ENCODE measurements around the gene BACE2. TPM values are rescaled to one million over a fixed set of nuclear protein-coding genes. Genes with fewer than 3 reads are reported as not detected.
"Not testable (repeated sequence)": the region's sequence is repeated elsewhere in the genome, so short reads cannot be mapped to it uniquely, and the experiment has no call there.

Gene BACE2
- total and polyA plus RNA-seq, 2 donors (not counting 3 experiments of a cell fraction or from before 2014, with no cell fraction given) = 113 to 184 TPM

GRCh38 chr21:41243107-41243506 is 75.1 kb downstream of the BACE2 start:
- Histone ChIP-seq H2AFZ (ENCODE audit: low read depth, low read length) (no peak overlapping the region), H3K4me3 (replicated peaks in 1 of 3; ENCODE audit: insufficient read depth in 1 of 3, low read depth in 1 of 3, low read length in 3 of 3) (no peak overlapping the region), H4K20me1 (replicated peaks; ENCODE audit: control insufficient read depth, extremely low read depth, insufficient read depth, low read length) (no peaks in the 10 kb centered on the region), H3K79me2 (ENCODE audit: control insufficient read depth, insufficient read depth, low read length) (no peaks in the 10 kb centered on the region), H3K27ac (ENCODE audit: insufficient read depth, low read depth, low read length) (no peak overlapping the region), H3K9ac (replicated peaks; ENCODE audit: extremely low read depth, insufficient read depth, low read length) (no peak overlapping the region), H3K27me3 (ENCODE audit: control insufficient read depth in 2 of 2, insufficient read depth in 2 of 2, low read length in 2 of 2) (no peaks in the 10 kb centered on the region), H3K4me1 (ENCODE audit: control insufficient read depth, extremely low read depth, insufficient read depth, low read length) (peaks cover 6% of the 10 kb centered on the region), H3K36me3 (ENCODE audit: control insufficient read depth in 2 of 2, extremely low read depth in 1 of 2, insufficient read depth in 2 of 2, low read length in 2 of 2) (peaks cover 6 to 14% of the 10 kb centered on the region in 2 experiments), H3K9me1 (replicated peaks; ENCODE audit: control insufficient read depth, extremely low read depth, insufficient read depth, low read length) (no peaks in the 10 kb centered on the region), H3K9me3 (replicated peaks; ENCODE audit: control insufficient read depth, insufficient read depth, low read length) (no peaks in the 10 kb centered on the region), H3K4me2 (ENCODE audit: insufficient read depth, low read length) (no peak overlapping the region)
- dilution Hi-C loops (cut with MboI; ENCODE audit: extremely low pct_ligation_motif_present, low sequenced_read_pairs) = no loop called here
- TF ChIP-seq MAX (IDR thresholded peaks at IDR 0.05; ENCODE audit: insufficient read depth, insufficient read length) (no peak), JUN (IDR thresholded peaks at IDR 0.05; ENCODE audit: borderline replicate concordance, insufficient read depth, insufficient read length, low read depth) (no peak), EZH2 (IDR thresholded peaks at IDR 0.05; ENCODE audit: borderline replicate concordance, low read depth, low read length, severe bottlenecking) (no peak), POLR2AphosphoS5 (IDR thresholded peaks at IDR 0.05; ENCODE audit: insufficient read depth, low read depth, low read length) (no peak), GATA2 (IDR thresholded peaks at IDR 0.05; ENCODE audit: insufficient read depth, insufficient read length, low read depth, low read length) (no peak), MYC (IDR thresholded peaks at IDR 0.05; ENCODE audit: low read depth, low read length) (no peak), POLR2A (IDR thresholded peaks at IDR 0.05; ENCODE audit: low read depth, low read length) (no peak), FOS (IDR thresholded peaks at IDR 0.05; ENCODE audit: borderline replicate concordance, insufficient read depth, low read length) (no peak)
- TF ChIP-seq, protein P1, sequence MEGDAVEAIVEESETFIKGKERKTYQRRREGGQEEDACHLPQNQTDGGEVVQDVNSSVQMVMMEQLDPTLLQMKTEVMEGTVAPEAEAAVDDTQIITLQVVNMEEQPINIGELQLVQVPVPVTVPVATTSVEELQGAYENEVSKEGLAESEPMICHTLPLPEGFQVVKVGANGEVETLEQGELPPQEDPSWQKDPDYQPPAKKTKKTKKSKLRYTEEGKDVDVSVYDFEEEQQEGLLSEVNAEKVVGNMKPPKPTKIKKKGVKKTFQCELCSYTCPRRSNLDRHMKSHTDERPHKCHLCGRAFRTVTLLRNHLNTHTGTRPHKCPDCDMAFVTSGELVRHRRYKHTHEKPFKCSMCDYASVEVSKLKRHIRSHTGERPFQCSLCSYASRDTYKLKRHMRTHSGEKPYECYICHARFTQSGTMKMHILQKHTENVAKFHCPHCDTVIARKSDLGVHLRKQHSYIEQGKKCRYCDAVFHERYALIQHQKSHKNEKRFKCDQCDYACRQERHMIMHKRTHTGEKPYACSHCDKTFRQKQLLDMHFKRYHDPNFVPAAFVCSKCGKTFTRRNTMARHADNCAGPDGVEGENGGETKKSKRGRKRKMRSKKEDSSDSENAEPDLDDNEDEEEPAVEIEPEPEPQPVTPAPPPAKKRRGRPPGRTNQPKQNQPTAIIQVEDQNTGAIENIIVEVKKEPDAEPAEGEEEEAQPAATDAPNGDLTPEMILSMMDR (IDR thresholded peaks at IDR 0.05; ENCODE audit: extremely low read depth in 1 of 2, insufficient read depth in 1 of 2, low read depth in 1 of 2, low read length in 2 of 2) = no peak
- intact Hi-C loops (cut with micrococcal nuclease) = no loop called here
- no TSS peak for BruUV-seq (replicated peaks)
- CTCF ChIA-PET = no interaction called here
- DNase-seq (ENCODE audit: low read depth, low spot score) = no peak
- FAIRE-seq = no peak
- POLR2A ChIA-PET = no interaction called here

DNA sequence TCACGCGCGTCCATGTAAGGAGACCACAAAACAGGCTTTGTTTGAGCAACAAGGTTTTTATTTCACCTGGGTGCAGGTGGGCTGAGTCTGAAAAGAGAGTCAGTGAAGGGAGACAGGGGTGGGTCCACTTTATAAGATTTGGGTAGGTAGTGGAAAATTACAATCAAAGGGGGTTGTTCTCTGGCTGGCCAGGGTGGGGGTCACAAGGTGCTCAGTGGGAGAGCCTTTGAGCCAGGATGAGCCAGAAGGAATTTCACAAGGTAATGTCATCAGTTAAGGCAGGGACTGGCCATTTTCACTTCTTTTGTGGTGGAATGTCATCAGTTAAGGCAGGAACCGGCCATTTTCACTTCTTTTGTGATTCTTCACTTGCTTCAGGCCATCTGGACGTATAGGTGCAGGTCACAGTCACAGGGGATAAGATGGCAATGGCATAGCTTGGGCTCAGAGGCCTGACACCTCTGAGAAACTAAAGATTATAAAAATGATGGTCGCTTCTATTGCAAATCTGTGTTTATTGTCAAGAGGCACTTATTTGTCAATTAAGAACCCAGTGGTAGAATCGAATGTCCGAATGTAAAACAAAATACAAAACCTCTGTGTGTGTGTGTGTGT is 76.4 kb downstream of the BACE2 start:
- Histone ChIP-seq H3K36me3 (ENCODE audit: control insufficient read depth in 2 of 2, extremely low read depth in 1 of 2, insufficient read depth in 2 of 2, low read length in 2 of 2) (peaks cover 6 to 15% of the 10 kb centered on the region in 2 experiments), H3K4me1 (ENCODE audit: control insufficient read depth, extremely low read depth, insufficient read depth, low read length) (peaks cover 16% of the 10 kb centered on the region)
- DNase-seq (ENCODE audit: low read depth, low spot score); H3K27ac ChIP-seq (ENCODE audit: insufficient read depth, low read depth, low read length); intact Hi-C loops (cut with micrococcal nuclease); H3K27me3 ChIP-seq (ENCODE audit: control insufficient read depth in 2 of 2, insufficient read depth in 2 of 2, low read length in 2 of 2); BruUV-seq (replicated peaks); H2AFZ ChIP-seq (ENCODE audit: low read depth, low read length); FAIRE-seq; H3K9ac ChIP-seq (replicated peaks; ENCODE audit: extremely low read depth, insufficient read depth, low read length); H4K20me1 ChIP-seq (replicated peaks; ENCODE audit: control insufficient read depth, extremely low read depth, insufficient read depth, low read length); POLR2A ChIA-PET; H3K9me1 ChIP-seq (replicated peaks; ENCODE audit: control insufficient read depth, extremely low read depth, insufficient read depth, low read length); CTCF ChIA-PET; H3K79me2 ChIP-seq (ENCODE audit: control insufficient read depth, insufficient read depth, low read length); H3K9me3 ChIP-seq (replicated peaks; ENCODE audit: control insufficient read depth, insufficient read depth, low read length); H3K4me2 ChIP-seq (ENCODE audit: insufficient read depth, low read length); H3K4me3 ChIP-seq (replicated peaks in 1 of 3; ENCODE audit: insufficient read depth in 1 of 3, low read depth in 1 of 3, low read length in 3 of 3); dilution Hi-C loops (cut with MboI; ENCODE audit: extremely low pct_ligation_motif_present, low sequenced_read_pairs): not testable (repeated sequence)
